ENCODE results near the gene MAN2A2.
A peak's percentile ranks its signal among the peaks of the same experiment; 100 is the strongest.

DNA sequence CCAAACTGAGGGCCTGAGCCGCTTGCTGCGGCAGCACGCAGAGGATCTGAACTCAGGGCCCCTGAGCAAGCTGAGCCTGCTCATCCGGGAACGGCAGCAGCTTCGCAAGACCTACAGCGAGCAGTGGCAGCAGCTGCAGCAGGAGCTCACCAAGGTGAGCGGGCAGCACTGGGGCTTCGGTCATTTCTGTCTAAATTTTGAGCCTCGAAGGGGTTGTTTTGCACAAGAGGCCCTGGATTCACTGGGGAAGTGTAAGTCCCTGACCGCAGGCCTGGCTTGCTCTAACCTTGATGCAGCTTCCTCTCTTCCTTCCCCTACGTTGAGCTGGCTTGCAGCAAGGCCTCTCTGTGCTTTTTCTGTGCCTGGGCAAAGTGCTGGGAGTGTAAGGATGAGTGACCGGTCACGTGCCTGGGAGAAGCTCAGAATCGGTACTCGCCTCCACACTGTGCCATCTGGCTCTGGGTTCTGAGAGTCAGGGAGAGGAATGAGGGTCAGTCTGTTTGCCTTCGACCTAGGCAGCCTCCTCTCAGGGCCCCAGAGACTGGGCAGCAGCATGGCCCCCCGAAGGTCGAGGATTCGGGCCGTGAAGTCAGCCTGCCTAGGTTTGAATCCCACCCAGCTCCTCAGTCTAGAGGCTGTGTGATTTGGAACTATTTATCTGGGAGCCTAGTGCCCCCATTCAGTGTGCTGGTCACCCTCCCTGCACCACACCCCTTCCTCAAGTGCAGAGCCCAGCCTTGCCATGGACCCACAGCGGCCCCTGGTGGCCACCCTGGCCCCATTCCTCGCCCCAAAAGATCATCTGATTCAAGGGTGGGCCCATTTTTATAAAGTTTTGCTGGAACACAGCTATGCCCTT is 17.4 kb upstream of the MAN2A2 start:
- TF ChIP-seq, protein P1, sequence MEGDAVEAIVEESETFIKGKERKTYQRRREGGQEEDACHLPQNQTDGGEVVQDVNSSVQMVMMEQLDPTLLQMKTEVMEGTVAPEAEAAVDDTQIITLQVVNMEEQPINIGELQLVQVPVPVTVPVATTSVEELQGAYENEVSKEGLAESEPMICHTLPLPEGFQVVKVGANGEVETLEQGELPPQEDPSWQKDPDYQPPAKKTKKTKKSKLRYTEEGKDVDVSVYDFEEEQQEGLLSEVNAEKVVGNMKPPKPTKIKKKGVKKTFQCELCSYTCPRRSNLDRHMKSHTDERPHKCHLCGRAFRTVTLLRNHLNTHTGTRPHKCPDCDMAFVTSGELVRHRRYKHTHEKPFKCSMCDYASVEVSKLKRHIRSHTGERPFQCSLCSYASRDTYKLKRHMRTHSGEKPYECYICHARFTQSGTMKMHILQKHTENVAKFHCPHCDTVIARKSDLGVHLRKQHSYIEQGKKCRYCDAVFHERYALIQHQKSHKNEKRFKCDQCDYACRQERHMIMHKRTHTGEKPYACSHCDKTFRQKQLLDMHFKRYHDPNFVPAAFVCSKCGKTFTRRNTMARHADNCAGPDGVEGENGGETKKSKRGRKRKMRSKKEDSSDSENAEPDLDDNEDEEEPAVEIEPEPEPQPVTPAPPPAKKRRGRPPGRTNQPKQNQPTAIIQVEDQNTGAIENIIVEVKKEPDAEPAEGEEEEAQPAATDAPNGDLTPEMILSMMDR (IDR thresholded peaks at IDR 0.05; ENCODE audit: extremely low read depth in 1 of 2, insufficient read depth in 1 of 2, low read depth in 1 of 2, low read length in 2 of 2): peak; percentile 96 to 98
- no peak for TF ChIP-seq EZH2 (IDR thresholded peaks at IDR 0.05; ENCODE audit: borderline replicate concordance, low read depth, low read length, severe bottlenecking)
- TF ChIP-seq POLR2AphosphoS5 (IDR thresholded peaks at IDR 0.05; ENCODE audit: insufficient read depth, low read depth, low read length): no peak
- no peak for TF ChIP-seq POLR2A (IDR thresholded peaks at IDR 0.05; ENCODE audit: low read depth, low read length)
- TF ChIP-seq, protein P2, sequence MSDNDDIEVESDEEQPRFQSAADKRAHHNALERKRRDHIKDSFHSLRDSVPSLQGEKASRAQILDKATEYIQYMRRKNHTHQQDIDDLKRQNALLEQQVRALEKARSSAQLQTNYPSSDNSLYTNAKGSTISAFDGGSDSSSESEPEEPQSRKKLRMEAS (IDR thresholded peaks at IDR 0.05; ENCODE audit: insufficient read depth, insufficient read length): no peak
- no peak for TF ChIP-seq JUN (IDR thresholded peaks at IDR 0.05; ENCODE audit: borderline replicate concordance, insufficient read depth, insufficient read length, low read depth)
- TF ChIP-seq GATA2 (IDR thresholded peaks at IDR 0.05; ENCODE audit: insufficient read depth, insufficient read length, low read depth, low read length): no peak
- no peak for TF ChIP-seq FOS (IDR thresholded peaks at IDR 0.05; ENCODE audit: borderline replicate concordance, insufficient read depth, low read length)
